NCI-H526 (cell line): ENCODE data around the gene JUN.

Experiments
- DNase-seq, 2 experiments: peaks; one replicate each; lab custom pipeline; 2025; lab: John Stamatoyannopoulos, UW

The JUN gene

DNA sequence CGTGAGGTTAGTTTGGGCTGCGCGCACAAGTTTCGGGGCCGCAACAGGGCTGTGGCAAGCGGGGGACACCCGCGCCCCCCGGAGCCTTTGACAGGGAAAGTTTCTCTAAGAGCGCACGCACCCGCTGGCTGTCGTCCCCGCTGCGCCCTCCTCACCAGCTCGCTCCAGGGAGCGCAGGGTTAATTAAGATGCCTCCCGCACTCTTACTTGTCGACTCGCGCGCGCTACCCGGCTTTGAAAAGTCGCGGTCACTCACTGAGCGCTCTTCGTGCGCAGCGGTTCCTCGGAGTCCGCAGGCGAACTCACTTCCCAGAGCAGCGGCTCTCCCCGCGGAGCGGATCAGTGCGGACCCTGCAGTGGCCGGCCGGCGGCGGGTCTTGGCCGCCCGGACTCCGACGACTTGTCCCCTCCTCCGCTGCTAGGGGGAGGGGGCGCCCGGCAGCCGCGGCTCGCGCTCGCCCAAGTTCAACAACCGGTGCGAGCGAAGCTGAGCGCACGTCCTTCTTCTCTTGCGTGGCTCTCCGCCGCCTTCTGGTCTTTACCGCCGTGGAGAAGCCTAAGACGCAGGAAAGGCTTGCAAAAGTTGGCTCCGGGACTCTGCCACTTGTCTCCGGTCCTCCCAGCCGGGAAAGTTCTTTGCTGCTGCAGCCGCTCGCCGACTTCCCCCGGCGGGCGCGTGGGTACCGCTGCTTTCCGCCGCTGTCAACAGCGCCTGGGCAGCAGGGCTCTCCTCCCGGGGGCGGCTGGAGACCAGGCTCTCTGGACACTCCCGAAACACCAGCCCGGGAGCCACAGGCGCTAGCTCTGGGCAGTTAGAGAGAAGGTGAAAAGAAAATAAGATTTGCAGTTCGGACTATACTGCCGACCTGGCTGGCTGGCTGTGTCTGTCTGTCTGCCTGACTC is 506 bp downstream of the JUN start:
- DNase-seq = peak; percentile 25 to 77

DNA sequence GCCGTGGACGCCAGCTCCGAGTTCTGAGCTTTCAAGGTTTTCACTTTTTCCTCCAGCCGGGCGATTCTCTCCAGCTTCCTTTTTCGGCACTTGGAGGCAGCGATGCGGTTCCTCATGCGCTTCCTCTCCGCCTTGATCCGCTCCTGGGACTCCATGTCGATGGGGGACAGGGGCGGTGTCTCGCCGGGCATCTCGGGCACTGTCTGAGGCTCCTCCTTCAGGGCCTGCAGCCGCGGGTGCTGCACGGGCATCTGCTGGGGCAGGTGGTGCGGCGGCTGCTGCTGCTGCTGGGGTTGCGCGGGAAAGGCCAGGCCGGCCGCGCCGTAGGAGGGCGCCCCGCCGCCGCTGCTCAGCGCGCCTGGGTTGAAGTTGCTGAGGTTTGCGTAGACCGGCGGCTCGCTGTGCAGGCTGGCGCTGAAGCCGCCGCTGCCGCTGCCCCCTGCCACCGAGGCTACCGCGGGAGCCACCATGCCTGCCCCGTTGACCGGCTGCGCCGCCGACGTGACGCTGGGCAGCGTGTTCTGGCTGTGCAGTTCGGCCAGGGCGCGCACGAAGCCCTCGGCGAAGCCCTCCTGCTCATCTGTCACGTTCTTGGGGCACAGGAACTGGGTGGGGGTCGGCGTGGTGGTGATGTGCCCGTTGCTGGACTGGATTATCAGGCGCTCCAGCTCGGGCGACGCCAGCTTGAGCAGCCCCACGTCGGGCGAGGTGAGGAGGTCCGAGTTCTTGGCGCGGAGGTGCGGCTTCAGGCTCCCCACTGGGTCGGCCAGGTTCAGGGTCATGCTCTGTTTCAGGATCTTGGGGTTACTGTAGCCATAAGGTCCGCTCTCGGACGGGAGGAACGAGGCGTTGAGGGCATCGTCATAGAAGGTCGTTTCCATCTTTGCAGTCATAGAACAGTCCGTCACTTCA is 1.4 kb downstream of the JUN start:
- DNase-seq = peak; percentile 66 to 85

DNA sequence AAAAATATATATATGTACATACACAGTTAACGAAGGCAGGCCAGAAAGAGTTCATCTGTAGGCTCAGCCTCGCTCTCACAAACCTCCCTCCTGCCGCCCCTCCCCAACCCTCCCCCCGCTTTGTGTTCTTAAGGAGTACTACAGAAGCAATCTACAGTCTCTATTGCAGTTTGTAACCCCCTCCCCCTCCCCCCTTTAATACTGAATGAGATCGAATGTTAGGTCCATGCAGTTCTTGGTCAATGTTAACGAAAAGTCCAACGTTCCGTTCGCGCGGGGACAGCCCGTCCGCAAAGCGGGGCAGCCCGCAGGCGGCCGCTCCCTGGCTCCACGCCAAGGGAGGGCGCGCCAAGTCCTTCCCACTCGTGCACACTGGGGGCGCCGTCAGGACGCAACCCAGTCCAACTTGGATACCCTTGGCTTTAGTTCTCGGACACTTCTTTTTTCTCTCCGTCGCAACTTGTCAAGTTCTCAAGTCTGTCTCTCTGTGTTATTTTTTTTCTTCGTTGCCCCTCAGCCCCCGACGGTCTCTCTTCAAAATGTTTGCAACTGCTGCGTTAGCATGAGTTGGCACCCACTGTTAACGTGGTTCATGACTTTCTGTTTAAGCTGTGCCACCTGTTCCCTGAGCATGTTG is 2.2 kb downstream of the JUN start:
- DNase-seq = peak; percentile 43 to 72

DNA sequence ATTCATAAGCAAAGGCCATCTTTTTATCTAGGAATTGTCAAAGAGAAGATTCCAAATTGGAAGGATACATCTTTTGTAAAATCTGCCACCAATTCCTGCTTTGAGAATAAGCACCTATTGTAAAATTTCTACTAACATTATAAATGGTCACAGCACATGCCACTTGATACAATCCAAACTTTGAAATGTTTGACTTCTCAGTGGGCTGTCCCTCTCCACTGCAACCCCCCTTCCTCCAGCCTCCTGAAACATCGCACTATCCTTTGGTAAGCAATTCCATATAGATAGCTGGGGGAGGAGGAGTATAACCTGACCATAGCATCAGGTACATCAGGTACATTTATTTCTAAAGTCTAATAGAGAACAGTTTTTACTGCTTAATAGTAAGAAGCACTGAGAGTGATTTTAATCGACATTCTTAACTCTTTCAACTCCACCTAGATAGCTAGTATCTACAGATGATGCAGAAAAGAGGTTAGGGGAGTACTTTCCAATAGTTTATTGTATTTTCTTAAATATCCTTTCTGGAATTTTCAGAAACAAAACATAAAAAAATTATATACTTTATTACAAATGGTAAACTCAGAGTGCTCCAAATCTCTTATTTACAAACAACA is 2.9 kb downstream of the JUN start:
- no peak for DNase-seq

DNA sequence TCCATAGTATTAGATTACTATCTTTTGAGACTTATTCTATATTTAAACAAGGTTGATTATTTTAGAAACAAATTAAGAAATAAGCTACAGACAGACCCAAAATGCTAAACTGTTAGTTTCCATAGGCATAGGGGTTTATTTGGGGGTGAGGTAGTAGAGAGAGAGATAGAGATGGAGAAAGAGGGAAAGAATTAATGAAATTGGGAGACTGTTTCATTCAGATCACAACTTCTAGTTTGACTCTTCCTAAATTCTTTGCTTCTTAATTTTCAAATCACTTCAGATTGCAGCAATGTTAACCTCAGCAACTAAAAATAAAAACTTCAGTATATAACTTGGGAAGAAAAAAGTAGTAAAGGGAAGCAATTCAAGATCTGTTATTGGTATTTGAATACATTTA is 3.4 kb downstream of the JUN start:
- DNase-seq = no peak

DNA sequence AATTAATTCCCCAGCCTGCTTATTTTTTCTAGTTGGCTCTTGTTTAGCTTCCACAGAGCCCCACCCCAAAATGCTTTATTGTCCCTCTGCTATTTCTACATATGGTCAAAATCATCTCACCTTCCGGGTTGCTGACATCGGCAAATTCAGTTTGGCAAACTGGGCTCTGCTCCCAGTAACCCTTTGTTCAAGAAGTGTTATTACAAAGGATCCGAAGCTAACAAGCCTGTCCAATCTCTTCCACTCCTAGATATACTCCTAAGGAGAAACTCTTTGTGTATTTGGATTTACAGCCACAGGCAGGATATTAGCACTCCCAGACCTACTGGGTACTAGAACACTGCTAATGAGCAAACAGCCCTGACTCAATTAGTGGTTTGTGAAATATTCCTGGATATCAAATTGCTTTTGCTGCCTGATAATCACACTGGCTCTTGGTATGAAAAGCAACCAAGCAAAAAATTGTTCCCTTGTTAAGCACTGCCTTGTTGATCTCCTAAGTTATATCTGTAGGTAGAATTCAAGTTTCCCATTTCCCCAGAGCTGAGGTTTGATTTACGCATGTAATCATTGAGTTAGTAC is 4.0 kb downstream of the JUN start:
- peak; percentile 73 to 86 for DNase-seq

DNA sequence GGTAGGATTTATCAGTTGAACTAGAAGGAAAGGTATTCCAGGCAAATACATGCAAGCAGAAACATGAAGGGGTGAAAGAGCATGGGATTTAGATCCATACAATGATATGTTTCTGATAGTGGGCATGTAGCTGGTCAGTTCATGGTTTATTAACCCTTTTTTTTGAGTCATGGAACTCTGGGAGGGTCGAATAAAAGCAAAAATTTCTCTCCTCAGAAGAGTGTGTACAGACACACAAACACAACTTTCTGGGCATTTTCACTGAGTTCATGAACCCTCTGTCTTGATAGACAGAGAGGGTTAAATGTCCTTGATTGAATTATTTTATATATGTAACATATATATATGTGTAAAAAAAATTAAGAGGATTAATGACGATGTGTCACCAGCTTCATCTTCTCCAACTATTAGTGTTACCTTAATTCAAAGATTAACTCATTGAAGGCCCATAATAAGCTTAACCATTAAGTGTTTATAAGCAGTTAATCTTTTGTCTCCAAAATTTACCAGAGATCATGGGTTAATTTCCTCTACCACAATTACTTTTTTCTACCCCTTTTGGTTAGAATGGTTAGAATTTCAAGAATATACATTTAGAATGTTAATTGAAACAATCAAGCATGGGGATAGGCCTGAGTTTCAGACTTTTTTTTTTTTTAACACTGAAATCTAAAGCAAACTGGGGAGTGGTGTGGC is 4.6 kb downstream of the JUN start:
- DNase-seq = no peak

DNA sequence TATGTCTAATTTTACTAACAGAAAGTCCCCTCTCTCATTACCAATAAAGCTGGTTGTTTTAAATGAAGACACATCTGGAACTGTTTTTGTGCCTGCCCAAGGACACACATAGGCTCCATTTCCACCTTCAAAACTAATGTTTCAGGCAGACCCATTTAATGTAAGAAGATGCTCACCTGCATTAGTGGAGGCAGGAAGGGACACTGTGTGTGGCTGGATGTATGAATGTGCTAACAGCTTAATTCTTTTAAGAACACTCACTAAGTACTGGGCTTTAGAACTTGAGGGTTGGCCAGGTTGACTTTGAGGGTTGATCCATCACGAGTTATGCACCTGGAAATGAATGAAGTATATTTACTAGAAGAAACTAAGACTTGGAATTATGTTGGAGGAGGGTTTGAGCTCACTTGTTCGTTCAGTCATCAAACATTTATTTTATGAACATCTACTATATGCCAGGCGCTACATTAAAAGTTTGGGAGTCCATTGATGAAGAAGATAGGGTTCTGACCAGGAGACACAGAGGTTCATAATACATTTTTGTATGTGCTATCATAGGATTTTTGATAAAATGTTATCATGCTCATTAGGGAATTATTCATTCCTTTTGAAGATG is 5.4 kb downstream of the JUN start:
- no peak for DNase-seq

DNA sequence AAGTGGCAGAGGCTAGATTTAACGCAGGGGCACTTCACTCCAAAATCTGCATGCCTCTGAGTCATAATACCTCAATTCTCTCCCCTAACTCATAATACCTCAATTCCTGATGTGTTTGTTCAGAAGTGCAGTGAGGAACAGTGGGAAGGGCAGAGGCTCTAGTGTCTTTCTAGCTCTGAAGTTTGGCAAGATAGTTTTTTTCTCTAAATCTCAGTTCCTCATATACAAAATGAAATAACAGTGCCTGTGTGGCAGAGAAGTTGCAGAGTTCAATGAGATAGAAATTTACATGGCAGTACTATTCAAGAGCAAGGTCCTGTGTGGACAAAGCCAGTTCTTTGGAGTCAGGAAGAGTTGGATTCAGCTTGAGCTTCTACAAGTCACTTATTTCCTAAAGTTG is 9.8 kb downstream of the JUN start:
- DNase-seq = no peak

DNA sequence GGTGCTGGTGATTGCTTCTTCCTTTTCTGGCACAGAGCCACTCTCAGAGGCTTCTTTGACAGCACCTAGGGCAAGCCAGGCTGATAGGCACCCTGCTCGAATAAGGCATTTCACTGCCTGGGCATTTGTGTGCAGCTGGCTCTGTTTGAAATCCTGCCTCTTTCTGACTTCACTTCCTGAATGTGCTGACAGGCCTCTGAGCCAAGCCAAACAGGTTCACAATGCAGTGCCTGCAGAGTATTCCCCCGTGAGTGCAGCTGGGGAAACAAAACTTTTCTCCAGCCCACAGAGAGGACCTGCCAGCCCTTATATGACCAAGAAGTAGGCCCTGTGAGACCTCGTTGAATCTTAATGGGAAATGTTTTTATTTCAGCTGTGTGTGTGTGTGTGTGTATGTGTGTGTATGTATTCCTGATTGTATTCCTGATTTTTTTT is 10.4 kb downstream of the JUN start:
- DNase-seq = peak; percentile 4 to 20

DNA sequence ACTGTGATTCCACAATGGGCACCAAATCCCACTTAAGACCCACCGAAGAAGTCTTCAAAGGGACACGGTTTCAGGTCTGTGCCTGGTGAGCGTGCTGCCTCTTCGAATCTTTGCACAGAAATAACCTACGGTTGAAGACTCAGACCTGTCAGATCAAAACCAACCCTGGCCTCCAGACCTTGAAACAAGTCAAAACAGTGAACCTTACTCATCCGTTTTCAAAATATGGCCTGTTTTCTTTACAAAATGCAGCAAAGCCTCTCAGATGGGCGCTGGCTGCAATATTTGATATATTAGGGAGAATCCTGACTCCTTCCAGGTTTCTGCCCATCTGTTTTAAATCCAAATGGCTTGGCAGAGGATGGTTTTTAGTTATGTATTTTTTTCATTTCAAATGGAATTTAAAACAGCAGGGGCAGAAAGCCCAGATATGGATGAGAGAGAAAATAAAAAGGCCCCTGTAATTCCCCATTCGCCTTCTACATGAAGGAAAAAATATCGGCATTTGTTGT is 14.0 kb downstream of the JUN start:
- no peak for DNase-seq

DNA sequence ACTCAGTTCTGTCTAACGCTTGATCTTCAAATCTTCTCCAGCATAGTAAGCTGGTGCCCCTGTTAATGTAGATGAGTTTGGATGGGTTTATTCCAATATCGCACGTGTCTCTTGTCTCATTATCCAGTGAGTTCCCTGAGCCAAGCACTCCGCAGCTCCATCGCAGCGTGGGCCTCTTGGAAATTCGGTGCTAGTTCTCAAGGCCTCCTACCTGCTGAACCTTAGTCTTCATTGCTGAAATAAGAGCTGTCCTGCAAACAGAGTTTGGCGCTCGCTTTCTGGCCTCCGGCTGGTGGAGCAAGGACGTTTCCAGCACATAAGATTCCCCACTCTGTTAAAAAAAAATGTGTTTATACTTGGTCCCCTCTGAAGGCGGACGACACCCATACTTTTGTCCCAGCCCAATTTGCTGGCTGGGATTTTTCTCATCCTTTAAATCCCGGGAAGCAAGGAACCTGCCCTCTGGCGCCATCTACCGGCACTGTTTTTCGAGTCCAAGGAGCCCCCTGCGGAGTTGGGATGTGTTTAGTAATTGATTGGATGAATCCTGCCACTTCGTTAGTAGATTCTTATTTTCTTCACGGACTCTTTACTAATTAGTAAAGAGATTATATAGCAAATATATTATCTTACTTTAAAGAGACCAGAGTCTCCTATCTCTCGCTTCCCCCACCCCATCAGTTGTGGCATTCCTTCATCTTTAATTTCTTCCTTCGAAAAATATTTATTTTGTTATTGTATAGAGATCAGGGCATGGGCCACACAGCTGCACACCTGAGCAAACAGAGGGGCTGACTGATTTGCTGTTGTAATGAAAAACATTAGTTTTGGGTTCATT is 14.7 kb downstream of the JUN start:
- DNase-seq = peak; percentile 14 to 80

DNA sequence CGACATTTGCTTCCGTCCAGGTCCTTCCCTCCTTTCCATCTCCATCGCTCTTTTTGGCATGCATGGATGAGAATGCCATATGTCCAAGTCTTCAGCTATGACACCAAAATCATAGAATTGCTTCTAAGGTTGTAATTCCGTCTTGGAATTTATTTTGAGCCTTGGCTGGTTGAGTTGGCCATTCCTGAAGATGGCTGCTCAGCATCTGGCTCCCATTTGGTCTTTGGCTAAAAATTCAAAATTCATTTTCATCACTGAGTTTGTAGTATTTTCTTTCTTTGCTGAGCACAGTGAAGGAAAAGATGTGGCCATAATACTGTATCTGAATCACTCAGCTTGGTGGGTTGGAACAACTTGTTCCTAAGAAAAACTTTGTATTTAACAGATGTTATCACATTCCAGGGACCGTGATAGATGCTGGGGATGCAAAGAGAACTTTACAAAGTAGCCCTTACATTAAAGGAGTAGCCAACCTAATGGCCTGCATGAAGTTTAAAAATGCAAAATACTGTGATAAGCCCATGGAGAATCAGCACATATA is 15.6 kb downstream of the JUN start:
- DNase-seq = no peak

DNA sequence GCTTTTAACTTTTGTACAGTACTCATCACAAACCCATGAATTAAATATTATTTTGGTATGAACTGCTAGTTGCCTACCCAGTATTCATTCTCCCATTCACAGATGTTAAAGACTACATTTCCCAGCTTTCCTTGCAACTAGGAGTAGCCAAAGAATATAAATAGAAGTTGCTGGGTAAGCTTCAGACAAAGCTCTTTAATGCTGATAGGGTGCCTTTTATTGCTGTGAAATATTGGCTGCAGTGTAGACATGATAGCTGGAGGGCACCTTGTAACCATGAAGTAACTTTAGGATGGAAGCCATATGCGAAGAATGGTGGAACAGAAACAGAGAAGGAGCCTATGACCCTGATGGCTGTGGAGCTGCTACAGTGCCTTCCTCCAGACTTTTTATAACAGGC is 16.7 kb downstream of the JUN start:
- no peak for DNase-seq

DNA sequence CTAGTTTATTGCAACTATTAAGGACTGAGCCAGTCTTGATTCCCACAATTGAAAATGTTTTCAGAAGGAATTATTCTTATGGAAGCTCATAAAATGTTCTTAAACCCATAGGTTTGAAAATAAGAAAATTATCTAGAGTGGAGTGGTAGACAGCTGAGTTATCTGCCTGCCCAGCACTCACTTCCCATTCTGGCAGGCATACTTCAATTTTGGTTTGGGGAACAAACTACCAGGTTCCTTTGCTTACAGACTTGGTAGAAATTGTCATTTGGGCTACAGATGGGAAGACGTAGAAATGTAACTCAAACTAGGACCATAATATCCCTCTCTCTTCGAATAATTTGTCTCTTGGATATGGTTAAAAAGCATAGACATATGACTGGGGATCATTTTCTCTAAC is 18.4 kb downstream of the JUN start:
- no peak for DNase-seq

DNA sequence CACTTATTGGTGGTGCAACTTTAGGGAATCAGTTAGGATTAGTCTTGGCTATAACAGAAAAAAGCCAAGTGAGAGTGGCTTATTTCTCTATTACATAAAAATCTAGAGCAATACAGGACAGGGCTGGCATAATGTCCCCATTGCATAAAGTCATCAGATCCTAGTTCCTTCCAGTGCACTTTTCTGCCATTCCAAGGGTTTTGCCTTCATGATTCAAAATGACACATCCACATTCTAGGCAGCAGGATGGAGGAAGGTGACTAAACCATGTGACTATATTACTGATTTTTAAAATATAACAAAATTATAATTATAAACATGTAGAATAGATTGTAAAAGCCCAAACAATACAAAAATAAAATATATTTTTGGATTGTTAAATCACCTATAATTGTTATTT is 18.8 kb downstream of the JUN start:
- DNase-seq = no peak

DNA sequence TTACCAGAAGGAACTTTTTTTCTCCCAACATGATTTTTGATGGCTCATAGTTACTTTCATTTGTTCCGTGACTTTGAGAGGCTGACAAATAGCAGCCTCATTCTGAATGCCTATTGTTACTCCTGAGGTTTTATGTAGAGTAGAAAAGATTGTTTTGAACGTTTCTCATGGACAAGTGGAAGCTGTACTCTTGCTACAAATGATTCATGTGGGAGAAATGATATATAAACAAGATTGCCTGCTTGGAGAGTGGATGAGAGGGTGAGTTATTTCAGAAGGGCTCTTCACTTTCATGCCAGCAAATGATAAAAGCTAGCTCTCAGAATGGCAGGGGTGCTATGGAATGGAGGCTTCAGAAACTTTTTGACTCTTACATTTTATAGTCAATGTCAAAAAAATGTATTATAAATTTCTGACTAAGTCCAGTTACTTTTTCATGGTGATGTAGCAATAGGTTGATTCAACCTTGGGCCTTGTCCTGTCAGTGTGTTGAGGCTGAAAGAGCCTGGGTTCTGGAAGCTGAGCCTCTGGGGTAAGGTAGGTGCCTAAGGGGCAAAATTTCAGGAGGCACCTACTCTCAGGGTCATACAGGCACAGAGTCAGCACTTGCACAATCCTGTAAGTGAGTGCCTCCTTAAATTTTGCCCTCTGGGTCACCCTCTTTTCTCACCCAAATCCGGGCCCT is 19.4 kb downstream of the JUN start:
- DNase-seq = no peak

DNA sequence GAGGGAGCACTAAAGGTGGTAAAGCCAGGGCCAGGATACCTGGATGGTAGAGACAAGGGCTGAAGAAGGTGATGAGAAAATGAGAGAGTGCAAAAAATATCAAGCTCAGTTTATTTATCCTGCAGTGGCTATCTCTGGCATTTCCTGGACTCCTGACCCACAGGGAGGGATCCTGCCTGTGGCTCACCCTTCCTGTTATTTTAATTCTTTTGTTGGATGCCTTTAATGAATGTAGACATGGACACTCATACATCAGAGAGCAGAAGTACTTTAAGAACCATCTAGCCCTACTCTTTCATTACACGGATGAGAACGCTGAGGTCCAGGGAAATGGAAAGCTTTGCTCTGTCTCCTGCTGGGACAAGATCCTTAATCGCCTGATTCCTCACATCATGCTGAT is 20.6 kb downstream of the JUN start:
- DNase-seq = no peak

DNA sequence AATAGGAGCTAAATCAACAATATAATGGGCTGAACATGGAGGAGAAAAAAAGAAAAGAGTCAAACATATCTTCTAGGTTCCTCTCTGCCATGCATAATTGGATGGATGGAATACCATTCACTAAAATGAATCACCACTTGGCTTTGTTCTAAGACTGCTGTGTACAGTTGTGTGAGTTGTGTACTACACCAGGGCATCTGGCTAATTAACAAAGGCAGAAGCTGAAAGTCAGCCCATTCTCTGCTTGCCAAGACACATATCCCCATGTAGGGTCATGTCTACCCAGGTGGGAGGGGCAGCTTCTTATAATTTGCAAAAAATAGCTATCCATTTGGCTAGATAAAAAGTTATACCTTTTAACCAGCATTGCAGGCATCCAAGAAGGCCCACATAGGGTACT is 21.0 kb downstream of the JUN start:
- DNase-seq = no peak
